K562 treated with DMSO at 1 percent for 4 hours (cell line): Measurements from ENCODE around the gene HYCC2. TPM values are rescaled to one million over a fixed set of nuclear protein-coding genes. Genes with fewer than 3 reads are reported as not detected.

Experiments used
- total RNA-seq: library from RNA; unstranded; fragments of 300-600 nt; gene quantifications from 2 replicates; pipeline ENCODE4 v1.2.3, GENCODE V29; 2022; ENCODE audit not compliant: insufficient read depth

HYCC2 gene
- 2.9 TPM in 2 replicates for total RNA-seq

GRCh38 chr2:201071479-201072200 is at the start of gene HYCC2, which contains the start of gene NDUFB3:
HYCC2 (minus strand) TSS chr2:201071671; CDS start chr2:201024009, 47,662 bp downstream.
NDUFB3 (plus strand) TSS chr2:201072001; CDS start chr2:201078883, 6,882 bp downstream.

GRCh38 chr2:201116115-201116958 is 44.9 kb upstream of the HYCC2 start, which contains the start of gene CFLAR:
CFLAR (plus strand) TSS chr2:201116164; CDS start chr2:201129866, 13,702 bp downstream.

Other genes starting within 250 kb of the HYCC2 start
- gene CLK1, start 207.0 kb downstream of the HYCC2 start, total RNA-seq, result 30.7 and 45.1 TPM in 2 replicates
- gene PPIL3, start 182.6 kb downstream of the HYCC2 start, total RNA-seq, result 9.7 and 66.6 TPM in 2 replicates
- 13.7 and 15.3 TPM in 2 replicates for gene NIF3L1, start 182.3 kb downstream of the HYCC2 start, total RNA-seq
- gene ORC2, start 108.0 kb downstream of the HYCC2 start, total RNA-seq, result 4.3 and 5.2 TPM in 2 replicates
- gene NDUFB3, start 330 bp upstream of the HYCC2 start, total RNA-seq, result 43.6 and 45.8 TPM in 2 replicates
- gene CFLAR, start 44.5 kb upstream of the HYCC2 start, total RNA-seq, result 19.2 and 28.7 TPM in 2 replicates
- gene CASP10, start 111.5 kb upstream of the HYCC2 start, total RNA-seq, result 4.4 and 5.5 TPM in 2 replicates
- 14.6 and 21.3 TPM in 2 replicates for gene CASP8, start 188.9 kb upstream of the HYCC2 start, total RNA-seq